H1 (cell line): ENCODE measurements around the gene ATG5. TPM values are rescaled to one million over a fixed set of nuclear protein-coding genes. Genes with fewer than 3 reads are reported as not detected.

Experiments used
- CHD7 ChIP-seq: fragments of 300-600 bp; sonication (generic); IDR thresholded peaks from 2 replicates; pipeline ENCODE4 v1.7.1; 2012; ENCODE audit warnings: low read length, moderate library complexity, mild to moderate bottlenecking, inconsistent platforms; ENCODE audit not compliant: insufficient replicate concordance
- polyA plus RNA-seq, 7 experiments: library from polyadenylated mRNA; depleted of rRNA in 3 of 7; stranded (reverse) in 5 of 7; unstranded in 2 of 7; fragments of >200 nt in 5 of 7; fragments of 200-250 nt in 2 of 7; gene quantifications; 1 replicate in 5 of 7; 2 replicates in 1 of 7; 4 replicates in 1 of 7; pipeline versions ENCODE4 v1.2.1 to v1.2.3, GENCODE V29; 2011 to 2013; ENCODE audit warnings: missing spikeins in 2 of 7, mixed read lengths in 2 of 7
- total RNA-seq: library from RNA; stranded (reverse); fragmentation: NEBNext Ultra II Directional; extraction: Animal tissue kit (Norgen Biotek cat#: 25700); gene quantifications from 2 replicates; pipeline ENCODE4 v1.2.1, GENCODE V29; 2021

ATG5 gene
- total and polyA plus RNA-seq, 2 of the 8 experiments (the other 6 are each of a cell fraction or from before 2014, with no cell fraction given), result 18.2 to 39.0 TPM

- peak; percentile 41 for TF ChIP-seq CHD7
Measured at GRCh38 chr6:106167096-106167814, 158.3 kb downstream of the ATG5 start (continued).
